WTC11 (cell line): ENCODE measurements around the gene CCDC57. TPM values are rescaled to one million over a fixed set of nuclear protein-coding genes. Genes with fewer than 3 reads are reported as not detected.
"Not testable (repeated sequence)": the region's sequence is repeated elsewhere in the genome, so short reads cannot be mapped to it uniquely, and the experiment has no call there.

Experiments
- ATAC-seq: fragments of 200-7000 bp; cut with Tn5 transposase; 2 replicates; pipeline ENCODE4 v1.10.0; 2021; ENCODE audit warnings: mild to moderate bottlenecking, moderate library complexity
- CTCF ChIA-PET: fragments of 300-600 bp; sonication (Branson Sonifier 250); formaldehyde crosslinking; loops from one replicate; lab custom pipeline; 2021; ENCODE audit warnings: antibody characterized with exemption; lab: Charles Lee
- POLR2A ChIA-PET: fragments of 350-600 bp; sonication (Branson Sonifier 250); formaldehyde crosslinking; loops from one replicate; lab custom pipeline; 2021; ENCODE audit warnings: antibody characterized with exemption; lab: Charles Lee
- DNase-seq: peaks from one replicate; pipeline ENCODE4 v3.0.0; 2021; ENCODE audit warnings: low spot score
- H3K27ac Mint-ChIP-seq: 2 replicates; pipeline ENCODE4 v1.8.0; 2021; ENCODE audit warnings: mixed read lengths
- H3K27me3 Mint-ChIP-seq: 2 replicates; pipeline ENCODE4 v1.8.0; 2021; ENCODE audit warnings: low read depth, mild to moderate bottlenecking, moderate library complexity, mixed read lengths
- H3K36me3 Mint-ChIP-seq: 2 replicates; pipeline ENCODE4 v1.8.0; 2021; ENCODE audit warnings: mixed read lengths
- H3K4me1 Mint-ChIP-seq: 2 replicates; pipeline ENCODE4 v1.8.0; 2022; ENCODE audit warnings: mixed read lengths
- H3K4me3 Mint-ChIP-seq: 2 replicates; pipeline ENCODE4 v1.8.0; 2021; ENCODE audit warnings: mild to moderate bottlenecking, moderate library complexity, mixed read lengths
- H3K9me3 Mint-ChIP-seq: 2 replicates; pipeline ENCODE4 v1.8.0; 2021; ENCODE audit warnings: mixed read lengths
- AR ChIP-seq: fragments of 250-450 bp; sonication (Bioruptor Pico); IDR thresholded peaks from 2 replicates; pipeline ENCODE4 v1.9.0; 2021; ENCODE audit warnings: mild to moderate bottlenecking
- ETV6 ChIP-seq: sonication (generic); formaldehyde crosslinking; IDR thresholded peaks from 2 replicates; pipeline ENCODE4 v1.8.1; 2022; ENCODE audit warnings: mild to moderate bottlenecking, missing genetic modification reagents
- FOXP4 ChIP-seq: sonication (generic); formaldehyde crosslinking; IDR thresholded peaks from 2 replicates; pipeline ENCODE4 v1.8.0; 2022; ENCODE audit warnings: mild to moderate bottlenecking, missing genetic modification reagents
- NFATC4 ChIP-seq: fragments of 250-450 bp; sonication (Bioruptor Pico); IDR thresholded peaks from 2 replicates; pipeline ENCODE4 v1.9.0; 2021; ENCODE audit warnings: mild to moderate bottlenecking
- SOX15 ChIP-seq: fragments of 250-450 bp; sonication (Bioruptor Pico); IDR thresholded peaks from 2 replicates; pipeline ENCODE4 v1.9.0; 2021; ENCODE audit warnings: mild to moderate bottlenecking
- STAT6 ChIP-seq: sonication (generic); formaldehyde crosslinking; conservative IDR thresholded peaks from 2 replicates; pipeline ENCODE4 v1.8.1; 2023; ENCODE audit warnings: mild to moderate bottlenecking, low read depth, missing genetic modification reagents, moderate library complexity
- ZNF219 ChIP-seq: sonication (generic); formaldehyde crosslinking; IDR thresholded peaks from 2 replicates; pipeline ENCODE4 v1.8.0; 2023; ENCODE audit warnings: missing genetic modification reagents, mild to moderate bottlenecking, borderline replicate concordance
- ZNF425 ChIP-seq: fragments of 250-450 bp; sonication (Bioruptor Pico); conservative IDR thresholded peaks from 2 replicates; pipeline ENCODE4 v1.9.0; 2021; ENCODE audit warnings: mild to moderate bottlenecking
- ZNF532 ChIP-seq: fragments of 250-450 bp; sonication (Bioruptor Pico); IDR thresholded peaks from 2 replicates; pipeline ENCODE4 v1.9.0; 2021; ENCODE audit warnings: mild to moderate bottlenecking, borderline replicate concordance
- total RNA-seq: library from RNA; stranded (reverse); gene quantifications from 3 replicates; pipeline ENCODE4 v1.2.3, GENCODE V29; 2021

CCDC57 gene
- total RNA-seq, 1 experiment from 2014 or later = 20.0 TPM

- TF ChIP-seq ZNF425 = no peak
- TF ChIP-seq ZNF219 (CRISPR knock-in tag) = no peak
- no peak for TF ChIP-seq ZNF532 (CRISPR knock-in tag)
- no peak for TF ChIP-seq SOX15
- TF ChIP-seq, all 79 proteins: peak for 0
These were observed 16.7 kb downstream of the CCDC57 start (continued) for GRCh38 chr17:82195675-82196672.

GRCh38 chr17:82194765-82195164 is 17.9 kb downstream of the CCDC57 start:
- ATAC-seq (no peak), DNase-seq (no peak)
- Mint-ChIP-seq H3K27ac (no peak overlapping the region), H3K4me3 (no peak overlapping the region), H3K36me3 (peaks cover 14% of the 10 kb centered on the region), H3K9me3 (no peaks in the 10 kb centered on the region), H3K4me1 (no peaks in the 10 kb centered on the region), H3K27me3 (no peaks in the 10 kb centered on the region)
- TF ChIP-seq AR (CRISPR knock-in tag) = no peak
- no peak for TF ChIP-seq NFATC4 (CRISPR knock-in tag)
- no peak for TF ChIP-seq ETV6
- ChIA-PET POLR2A (no interaction called here), CTCF (interaction anchor here (0.6 to 1.1 kb wide), 3 partner anchors 11 to 164 kb away, joined by 3 to 4 read pairs (median 4); no protein-coding TSS in a partner anchor)

- Mint-ChIP-seq H3K27ac (no peak overlapping the region), H3K4me3 (no peak overlapping the region), H3K27me3 (no peaks in the 10 kb centered on the region), H3K4me1 (no peaks in the 10 kb centered on the region), H3K36me3 (peaks cover 14% of the 10 kb centered on the region), H3K9me3 (no peaks in the 10 kb centered on the region)
- ATAC-seq (no peak), DNase-seq (no peak)
- ChIA-PET CTCF (interaction anchor here (1.0 kb wide), 1 partner anchor 163 kb away, joined by 3 read pairs; no protein-coding TSS in a partner anchor), POLR2A (no interaction called here)
- TF ChIP-seq STAT6 (CRISPR knock-in tag) (no peak), FOXP4 (CRISPR knock-in tag) (no peak), SOX15 (no peak)
These were observed 19.0 kb downstream of the CCDC57 start for GRCh38 chr17:82193520-82194220.

- DNase-seq, POLR2A ChIA-PET, CTCF ChIA-PET: not testable (repeated sequence)
These were observed 19.6 kb downstream of the CCDC57 start for GRCh38 chr17:82193050-82193449.

More at GRCh38 chr17:82193050-82193449, 19.6 kb downstream of the CCDC57 start:
- not testable (repeated sequence) for H3K27me3 Mint-ChIP-seq, H3K9me3 Mint-ChIP-seq, ATAC-seq, H3K4me1 Mint-ChIP-seq, H3K27ac Mint-ChIP-seq, H3K4me3 Mint-ChIP-seq
- peaks cover 14% of the 10 kb centered on the region for H3K36me3 Mint-ChIP-seq
